ENCODE data around the gene SPECC1L. TPM values are rescaled to one million over a fixed set of nuclear protein-coding genes. Genes with fewer than 3 reads are reported as not detected.

SPECC1L gene
- total RNA-seq, 1 donor: 46.7 TPM

- no peak overlapping the region for H2AFZ ChIP-seq (ENCODE audit: low read length)
- peaks cover 33% of the 10 kb centered on the region for H4K20me1 ChIP-seq (ENCODE audit: insufficient read depth, low read length)
- no peak overlapping the region for H3K4me3 ChIP-seq (ENCODE audit: insufficient read depth, low read length)
- no peak for DNase-seq (ENCODE audit: insufficient read length, low spot score, missing footprints)
- no peak for TF ChIP-seq CTCF (IDR thresholded peaks at IDR 0.05; ENCODE audit: extremely low read depth, low read depth, low read length)
- H3K27ac ChIP-seq (ENCODE audit: low read depth, low read length): no peak overlapping the region
- H3K9me3 ChIP-seq (ENCODE audit: low read depth, low read length): no peaks in the 10 kb centered on the region
- no peaks in the 10 kb centered on the region for H3K27me3 ChIP-seq (ENCODE audit: insufficient read depth, low read length)
- H3K36me3 ChIP-seq (ENCODE audit: insufficient read depth, low read length): peaks cover 53% of the 10 kb centered on the region
- peaks cover 17% of the 10 kb centered on the region for H3K79me2 ChIP-seq (ENCODE audit: insufficient read depth, low read length)
- H3K4me1 ChIP-seq (ENCODE audit: insufficient read depth, low read length): no peaks in the 10 kb centered on the region
- no peak overlapping the region for H3K4me2 ChIP-seq (ENCODE audit: insufficient read depth, low read length)
These were observed 141.6 kb downstream of the SPECC1L start for GRCh38 chr22:24412274-24412673.

- no peak overlapping the region for H2AFZ ChIP-seq (ENCODE audit: low read length)
- no peak overlapping the region for H3K27ac ChIP-seq (ENCODE audit: low read depth, low read length)
- no peaks in the 10 kb centered on the region for H3K4me1 ChIP-seq (ENCODE audit: insufficient read depth, low read length)
- no peaks in the 10 kb centered on the region for H3K27me3 ChIP-seq (ENCODE audit: insufficient read depth, low read length)
- no peaks in the 10 kb centered on the region for H3K9me3 ChIP-seq (ENCODE audit: low read depth, low read length)
- no peak overlapping the region for H3K4me3 ChIP-seq (ENCODE audit: insufficient read depth, low read length)
- H3K79me2 ChIP-seq (ENCODE audit: insufficient read depth, low read length): peaks cover 11% of the 10 kb centered on the region
- TF ChIP-seq CTCF (IDR thresholded peaks at IDR 0.05; ENCODE audit: extremely low read depth, low read depth, low read length): no peak
- H4K20me1 ChIP-seq (ENCODE audit: insufficient read depth, low read length): peaks cover 33% of the 10 kb centered on the region
- H3K4me2 ChIP-seq (ENCODE audit: insufficient read depth, low read length): no peak overlapping the region
- H3K36me3 ChIP-seq (ENCODE audit: insufficient read depth, low read length): peaks cover 50% of the 10 kb centered on the region
- DNase-seq (ENCODE audit: insufficient read length, low spot score, missing footprints): peak; percentile 43
These were observed 142.6 kb downstream of the SPECC1L start for GRCh38 chr22:24413271-24413670.

- H3K27ac ChIP-seq (ENCODE audit: low read depth, low read length): no peak overlapping the region
- peak; percentile 52 for DNase-seq (ENCODE audit: insufficient read length, low spot score, missing footprints)
- no peak overlapping the region for H3K4me2 ChIP-seq (ENCODE audit: insufficient read depth, low read length)
- peaks cover 6% of the 10 kb centered on the region for H3K79me2 ChIP-seq (ENCODE audit: insufficient read depth, low read length)
- TF ChIP-seq CTCF (IDR thresholded peaks at IDR 0.05; ENCODE audit: extremely low read depth, low read depth, low read length): no peak
- H2AFZ ChIP-seq (ENCODE audit: low read length): no peak overlapping the region
- no peaks in the 10 kb centered on the region for H3K9me3 ChIP-seq (ENCODE audit: low read depth, low read length)
- H3K36me3 ChIP-seq (ENCODE audit: insufficient read depth, low read length): peaks cover 46% of the 10 kb centered on the region
- H4K20me1 ChIP-seq (ENCODE audit: insufficient read depth, low read length): peaks cover 33% of the 10 kb centered on the region
- H3K4me1 ChIP-seq (ENCODE audit: insufficient read depth, low read length): no peaks in the 10 kb centered on the region
- H3K4me3 ChIP-seq (ENCODE audit: insufficient read depth, low read length): no peak overlapping the region
- H3K27me3 ChIP-seq (ENCODE audit: insufficient read depth, low read length): no peaks in the 10 kb centered on the region
These were observed 143.2 kb downstream of the SPECC1L start for GRCh38 chr22:24413736-24414385.

- Histone ChIP-seq H3K36me3 (ENCODE audit: insufficient read depth, low read length) (peaks cover 46% of the 10 kb centered on the region), H3K4me3 (ENCODE audit: insufficient read depth, low read length) (no peak overlapping the region), H3K9me3 (ENCODE audit: low read depth, low read length) (no peaks in the 10 kb centered on the region), H4K20me1 (ENCODE audit: insufficient read depth, low read length) (peaks cover 27% of the 10 kb centered on the region), H3K27me3 (ENCODE audit: insufficient read depth, low read length) (no peaks in the 10 kb centered on the region), H3K4me2 (ENCODE audit: insufficient read depth, low read length) (no peak overlapping the region), H3K27ac (ENCODE audit: low read depth, low read length) (no peak overlapping the region), H2AFZ (ENCODE audit: low read length) (no peak overlapping the region), H3K4me1 (ENCODE audit: insufficient read depth, low read length) (no peaks in the 10 kb centered on the region), H3K79me2 (ENCODE audit: insufficient read depth, low read length) (peaks cover 6% of the 10 kb centered on the region)
- no peak for TF ChIP-seq CTCF (IDR thresholded peaks at IDR 0.05; ENCODE audit: extremely low read depth, low read depth, low read length)
- DNase-seq (ENCODE audit: insufficient read length, low spot score, missing footprints): peak; percentile 3
These were observed 143.9 kb downstream of the SPECC1L start for GRCh38 chr22:24414523-24414922.

All from osteoblast (primary cell).